Thyroid gland (tissue), 4 donors: ENCODE results near the gene PROZ.

Source experiments
- POLR2A ChIP-seq, 2 donors: fragments of 450-650 bp; IDR thresholded peaks; one replicate each; pipeline ENCODE4 v1.6.1; 2017; ENCODE audit warnings: antibody characterized with exemption in 2 of 2, mild to moderate bottlenecking in 2 of 2, moderate library complexity in 1 of 2
- TF ChIP-seq, protein P1 (sequence below), 6 experiments: fragments of 200-600 bp in 3 of 6; fragments of 450-650 bp in 3 of 6; sonication (generic) in 3 of 6; IDR thresholded peaks; one replicate each; pipeline ENCODE4 v1.5.1; 2016 to 2019; ENCODE audit warnings: antibody characterized with exemption in 6 of 6, mild to moderate bottlenecking in 2 of 6, inconsistent platforms in 1 of 6, moderate library complexity in 1 of 6

GRCh38 chr13:113109151-113110047 lies 49.0 kb upstream of the PROZ start:
- TF ChIP-seq, protein P1, sequence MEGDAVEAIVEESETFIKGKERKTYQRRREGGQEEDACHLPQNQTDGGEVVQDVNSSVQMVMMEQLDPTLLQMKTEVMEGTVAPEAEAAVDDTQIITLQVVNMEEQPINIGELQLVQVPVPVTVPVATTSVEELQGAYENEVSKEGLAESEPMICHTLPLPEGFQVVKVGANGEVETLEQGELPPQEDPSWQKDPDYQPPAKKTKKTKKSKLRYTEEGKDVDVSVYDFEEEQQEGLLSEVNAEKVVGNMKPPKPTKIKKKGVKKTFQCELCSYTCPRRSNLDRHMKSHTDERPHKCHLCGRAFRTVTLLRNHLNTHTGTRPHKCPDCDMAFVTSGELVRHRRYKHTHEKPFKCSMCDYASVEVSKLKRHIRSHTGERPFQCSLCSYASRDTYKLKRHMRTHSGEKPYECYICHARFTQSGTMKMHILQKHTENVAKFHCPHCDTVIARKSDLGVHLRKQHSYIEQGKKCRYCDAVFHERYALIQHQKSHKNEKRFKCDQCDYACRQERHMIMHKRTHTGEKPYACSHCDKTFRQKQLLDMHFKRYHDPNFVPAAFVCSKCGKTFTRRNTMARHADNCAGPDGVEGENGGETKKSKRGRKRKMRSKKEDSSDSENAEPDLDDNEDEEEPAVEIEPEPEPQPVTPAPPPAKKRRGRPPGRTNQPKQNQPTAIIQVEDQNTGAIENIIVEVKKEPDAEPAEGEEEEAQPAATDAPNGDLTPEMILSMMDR (IDR thresholded peaks at IDR 0.05), result no peak
- no peak for TF ChIP-seq POLR2A (IDR thresholded peaks at IDR 0.05)
